HG03135 (cell line): ENCODE measurements around the gene CD200R1.

Experiments
- ATAC-seq: cut with Tn5 transposase; IDR thresholded peaks from one replicate; pipeline ENCODE4 v1.9.1; 2021; ENCODE audit warnings: mild to moderate bottlenecking, moderate library complexity; ENCODE audit not compliant: unreplicated experiment

CD200R1 gene

GRCh38 chr3:112974894-112975293 lies at the start of gene CD200R1:
Gene CD200R1 (minus strand): TSS chr3:112975103. CDS start chr3:112974857, 246 bp downstream.
- no peak for ATAC-seq

- ATAC-seq = no peak
Observed at GRCh38 chr3:113021471-113021870, 46.6 kb upstream of the CD200R1 start.

- ATAC-seq = peak; percentile 91
Observed at GRCh38 chr3:113019182-113020137, 44.6 kb upstream of the CD200R1 start.

- no peak for ATAC-seq
Observed at GRCh38 chr3:113018536-113019181, 43.8 kb upstream of the CD200R1 start.

- no peak for ATAC-seq
Observed at GRCh38 chr3:113013593-113013992, 38.7 kb upstream of the CD200R1 start.

- no peak for ATAC-seq
Observed at GRCh38 chr3:113008117-113008516, 33.2 kb upstream of the CD200R1 start.

GRCh38 chr3:113006359-113007056 lies 31.6 kb upstream of the CD200R1 start:
- ATAC-seq = no peak

DNA sequence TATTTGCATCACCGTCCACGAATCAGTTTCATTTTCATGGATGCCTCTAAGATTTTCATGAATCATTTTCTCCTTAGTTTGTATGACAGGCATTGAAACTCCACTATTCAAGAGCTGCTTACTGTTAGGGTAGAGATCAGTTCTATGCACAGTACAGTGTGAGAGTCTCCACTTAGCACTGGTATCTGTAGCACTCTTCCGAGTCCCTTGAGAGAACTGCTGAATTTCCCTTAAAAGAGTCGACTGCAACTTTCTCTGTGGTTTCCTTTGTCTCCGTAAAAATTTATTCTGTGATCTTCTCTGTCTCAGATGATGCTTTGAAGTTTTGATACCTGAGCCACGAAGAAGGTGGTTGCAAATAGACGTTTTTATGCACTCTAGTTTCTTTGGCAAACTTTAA lies 30.7 kb upstream of the CD200R1 start:
- no peak for ATAC-seq

- ATAC-seq = no peak
Observed at GRCh38 chr3:113002679-113003078, 27.8 kb upstream of the CD200R1 start.

GRCh38 chr3:113002037-113002436 lies 27.1 kb upstream of the CD200R1 start:
- no peak for ATAC-seq

- no peak for ATAC-seq
Observed at GRCh38 chr3:113000691-113001090, 25.8 kb upstream of the CD200R1 start.

- no peak for ATAC-seq
Observed at GRCh38 chr3:112995800-112996199, 20.9 kb upstream of the CD200R1 start.

- peak; percentile 93 for ATAC-seq
Observed at GRCh38 chr3:112990672-112991602, 16.0 kb upstream of the CD200R1 start, which contains the start of gene GTPBP8. Gene GTPBP8 (plus strand): TSS chr3:112990984. CDS start chr3:112991000, 16 bp downstream.

DNA sequence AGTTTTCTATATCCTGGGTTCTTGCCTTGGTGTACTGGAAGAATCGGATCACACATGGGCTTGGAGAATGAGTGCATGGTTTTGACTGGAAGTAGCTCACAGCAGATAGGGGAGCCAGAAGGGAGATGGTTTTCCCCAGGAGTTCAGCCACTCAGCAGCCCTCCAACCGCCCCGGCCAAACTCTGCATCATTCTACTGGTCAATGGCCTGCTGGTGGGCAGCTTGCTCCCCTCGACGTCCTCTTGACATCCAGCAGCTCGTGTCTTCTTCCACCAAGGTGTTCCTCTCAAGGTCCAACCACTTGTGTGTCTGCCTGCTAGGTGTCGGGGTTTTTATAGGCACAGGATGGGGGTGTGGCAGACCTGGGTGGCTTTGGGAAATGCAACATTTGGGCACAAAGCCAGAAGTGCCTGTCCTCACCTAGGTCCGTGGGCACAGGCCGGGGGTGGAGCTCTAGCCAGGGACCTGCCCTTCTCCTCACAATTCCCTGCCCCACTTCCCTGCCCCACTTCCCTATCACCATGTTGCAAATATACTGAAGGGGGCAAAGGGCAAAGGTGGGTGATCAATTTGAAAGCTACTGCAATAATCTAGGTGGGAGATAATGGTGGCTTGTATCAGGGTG lies 12.9 kb upstream of the CD200R1 start:
- ATAC-seq = no peak

- no peak for ATAC-seq
Observed at GRCh38 chr3:112984485-112984884, 9.6 kb upstream of the CD200R1 start.

DNA sequence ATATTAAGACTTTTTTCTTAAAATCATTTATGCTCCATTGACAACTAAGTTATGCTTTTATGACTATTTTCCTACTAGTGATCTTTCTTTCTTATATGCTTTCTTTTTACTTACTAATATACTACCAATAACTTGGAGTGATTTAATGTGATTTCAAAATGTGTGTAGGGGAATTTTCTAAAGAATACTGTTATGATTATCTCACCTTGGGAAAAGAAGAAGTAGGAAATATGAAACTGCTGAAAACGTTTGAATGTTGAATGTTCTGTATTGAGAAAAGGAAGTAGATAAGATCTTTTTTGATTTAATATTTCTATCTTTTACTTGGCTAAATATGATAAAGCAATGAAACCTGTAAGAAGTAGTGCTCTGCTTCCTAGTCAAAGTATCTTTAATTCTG lies 7.8 kb upstream of the CD200R1 start:
- no peak for ATAC-seq

GRCh38 chr3:112980080-112980479 lies 5.2 kb upstream of the CD200R1 start:
- no peak for ATAC-seq

DNA sequence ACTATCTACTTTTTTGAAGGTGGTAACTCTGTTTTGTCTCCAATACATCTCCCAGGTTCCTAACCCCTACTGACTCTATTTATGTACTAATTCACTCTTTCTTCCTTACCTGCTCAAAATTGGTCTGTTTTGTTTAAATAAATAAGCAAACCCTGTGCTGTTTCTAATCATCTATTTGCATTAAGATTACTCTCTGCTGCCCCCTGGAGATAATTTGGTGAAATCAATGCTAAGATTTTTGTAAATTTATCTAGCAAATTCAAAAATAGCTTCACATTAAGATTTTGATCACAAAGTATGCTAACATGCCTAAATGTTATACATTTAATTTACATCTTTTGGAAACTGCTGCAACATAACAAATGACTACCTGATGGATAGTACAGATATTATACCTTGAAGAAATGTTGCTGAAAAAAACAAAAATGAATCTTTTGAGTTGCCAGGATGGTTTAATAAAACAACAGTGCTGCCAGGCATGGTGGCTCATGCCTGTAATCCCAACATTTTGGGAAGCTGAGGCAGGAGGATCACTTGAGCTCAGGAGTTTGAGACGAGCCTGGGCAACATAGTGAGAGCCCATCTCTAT lies 4.4 kb upstream of the CD200R1 start:
- no peak for ATAC-seq

- no peak for ATAC-seq
Observed at GRCh38 chr3:112976953-112977352, 2.0 kb upstream of the CD200R1 start.
